Fibroblast of skin of left biceps (primary cell): Measurements from ENCODE around the gene LMNTD2.
A peak's percentile ranks its signal among the peaks of the same experiment; 100 is the strongest.
"Not testable (repeated sequence)": the region's sequence is repeated elsewhere in the genome, so short reads cannot be mapped to it uniquely, and the experiment has no call there.

ENCODE experiments used
- DNase-seq, 2 experiments: peaks; one replicate each; pipeline ENCODE4 v3.0.0-alpha.2; 2013; ENCODE audit warnings: low read depth in 2 of 2

Gene LMNTD2

DNA sequence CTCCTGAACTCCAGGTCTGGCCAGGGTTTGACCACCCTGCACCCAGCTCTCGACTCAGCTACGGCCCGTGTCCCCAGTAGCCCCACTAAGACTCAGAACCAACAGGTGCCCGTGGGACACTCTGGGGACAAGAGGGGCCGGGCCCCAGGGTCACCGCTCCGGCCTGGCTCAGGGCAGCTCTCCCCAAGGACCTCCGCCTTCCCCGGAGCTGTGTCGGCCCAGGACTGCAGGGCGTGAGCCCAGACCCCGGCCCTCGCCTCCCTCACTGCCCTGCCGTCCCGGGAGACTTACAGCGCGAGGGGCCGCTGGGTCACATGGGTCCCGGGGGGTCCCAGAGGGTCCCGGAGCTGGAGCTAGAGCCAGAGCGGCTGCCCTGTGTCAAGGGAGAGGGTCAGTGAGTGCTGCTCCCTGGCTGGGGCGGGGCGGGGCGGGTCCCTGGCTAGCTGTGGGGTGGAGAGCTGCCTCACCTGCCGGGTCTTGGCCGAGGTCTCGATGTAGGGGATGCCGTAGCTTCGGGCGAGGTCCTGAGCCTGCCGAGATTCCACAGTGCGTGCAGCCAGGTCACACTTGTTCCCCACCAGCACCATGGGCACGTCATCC, 27.5 kb downstream of the LMNTD2 start:
- no peak for DNase-seq

DNA sequence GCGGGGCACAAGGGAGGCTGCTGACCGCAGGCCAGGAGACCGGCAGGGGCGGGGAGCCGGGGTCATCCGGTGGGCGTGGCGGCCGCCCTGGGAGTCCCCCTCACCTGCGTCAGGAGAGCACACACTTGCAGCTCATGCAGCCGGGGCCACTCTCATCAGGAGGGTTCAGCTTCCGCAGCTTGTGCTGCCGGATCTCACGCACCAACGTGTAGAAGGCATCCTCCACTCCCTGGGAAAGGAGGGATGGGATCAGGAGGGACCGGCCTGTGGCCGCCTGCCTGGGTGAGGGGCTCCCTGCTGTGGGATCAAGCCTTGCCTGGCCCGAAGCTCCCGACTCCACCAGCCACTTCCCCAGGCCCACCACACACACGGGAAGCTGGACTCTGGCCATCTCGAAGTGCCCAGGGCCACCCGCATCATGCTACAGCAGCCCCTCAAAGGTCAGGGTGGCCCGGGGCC, 28.0 kb downstream of the LMNTD2 start:
- no peak for DNase-seq

DNA sequence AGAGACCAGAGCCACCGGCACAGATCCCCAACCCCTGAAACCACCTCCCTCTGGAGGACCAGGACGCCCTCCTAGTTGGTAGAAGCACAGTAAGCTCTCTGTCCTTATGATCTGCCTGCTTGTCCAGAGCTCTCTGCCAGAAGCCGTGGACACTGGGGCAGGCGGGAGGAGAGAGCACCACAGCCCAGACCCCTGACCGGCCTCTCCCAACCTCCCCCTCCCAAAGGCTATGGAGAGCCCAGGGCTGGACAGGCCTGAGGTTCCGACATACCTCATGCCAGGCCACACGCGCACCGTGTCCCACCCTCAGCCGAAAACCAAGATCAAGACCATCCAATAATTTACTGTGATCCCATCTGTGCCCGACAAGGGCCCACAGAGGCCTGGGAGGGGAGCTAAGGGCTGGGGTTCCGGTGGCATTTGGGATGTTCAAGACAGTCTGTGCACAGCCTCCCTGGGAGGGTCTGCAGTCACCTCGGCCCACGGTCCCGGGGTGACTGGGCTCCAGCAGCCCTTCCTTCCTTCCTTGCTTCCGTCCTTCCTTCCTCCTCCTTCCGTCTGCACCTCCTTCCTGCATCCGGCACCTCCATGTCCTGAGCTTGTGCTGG, 28.5 kb downstream of the LMNTD2 start:
- no peak for DNase-seq

DNA sequence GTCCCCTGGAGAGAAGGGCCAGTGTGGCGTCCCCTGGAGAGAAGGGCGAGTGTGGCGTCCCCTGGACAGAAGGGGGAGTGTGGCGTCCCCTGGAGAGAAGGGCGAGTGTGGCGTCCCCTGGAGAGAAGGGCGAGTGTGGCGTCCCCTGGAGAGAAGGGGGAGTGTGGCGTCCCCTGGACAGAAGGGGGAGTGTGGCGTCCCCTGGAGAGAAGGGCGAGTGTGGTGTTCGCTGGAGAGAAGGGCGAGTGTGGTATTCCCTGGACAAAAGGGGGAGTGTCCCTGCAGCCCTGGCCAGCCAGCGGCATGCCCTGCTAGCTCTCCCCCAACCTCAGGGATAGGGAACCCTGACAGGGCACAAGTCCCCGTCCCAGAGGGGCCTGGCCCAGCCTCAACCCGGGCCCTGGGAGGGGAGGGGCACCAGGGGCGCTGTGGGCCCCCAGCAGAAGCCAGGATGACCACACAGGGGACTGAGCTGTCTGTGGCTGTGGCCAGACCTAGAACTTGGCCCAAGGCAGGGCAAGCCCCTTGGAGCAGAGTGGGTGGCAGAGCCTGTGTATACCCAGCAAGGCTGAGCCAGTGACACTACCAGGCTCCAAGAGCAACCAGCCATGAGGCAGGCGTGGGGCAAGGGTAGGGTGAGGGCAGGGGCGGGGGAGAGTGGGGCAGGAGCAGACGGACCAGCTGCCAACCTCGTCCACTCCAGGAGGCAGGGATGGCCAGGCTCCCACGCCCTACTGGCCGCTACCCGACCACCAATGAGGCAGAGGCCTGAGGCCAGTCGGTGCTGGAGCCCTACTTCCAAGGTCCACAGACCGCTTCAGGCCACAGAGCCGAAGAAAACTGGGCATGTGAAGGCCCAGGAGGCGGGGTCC, 29.3 kb downstream of the LMNTD2 start:
- no peak for DNase-seq

DNA sequence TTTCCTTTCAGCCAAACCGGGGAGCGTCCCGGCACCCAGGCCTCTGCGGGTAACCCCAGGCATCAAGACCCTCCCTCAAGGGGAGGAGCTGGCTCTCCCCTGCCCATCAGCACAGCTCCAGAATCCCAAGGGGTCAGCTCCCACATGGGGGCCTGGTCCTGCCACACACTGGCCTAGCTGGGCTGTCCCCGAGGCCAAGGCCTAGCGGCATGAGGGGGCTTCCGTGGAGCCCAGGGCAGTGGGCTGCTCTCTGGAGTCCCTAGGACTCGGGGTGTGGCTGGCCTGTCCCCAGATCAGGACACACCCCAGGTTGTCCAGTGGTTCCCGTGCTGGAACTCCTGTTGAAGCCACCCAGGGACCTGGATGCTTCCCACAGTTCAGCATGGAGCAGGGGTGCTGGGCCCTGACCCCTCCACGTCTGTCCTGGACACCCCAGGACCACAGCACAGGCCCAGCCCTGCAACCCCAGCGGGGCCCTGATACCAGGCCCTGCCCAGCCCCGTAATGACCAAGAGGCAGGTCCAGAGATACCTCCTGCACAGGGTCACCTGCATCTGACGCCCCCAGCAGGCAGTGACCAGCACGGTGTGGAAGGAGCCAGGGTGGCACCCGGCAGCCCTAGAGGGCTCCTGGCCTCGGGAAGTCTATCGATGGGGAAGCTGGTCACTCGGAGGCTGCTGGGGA, 30.7 kb downstream of the LMNTD2 start:
- no peak for DNase-seq

DNA sequence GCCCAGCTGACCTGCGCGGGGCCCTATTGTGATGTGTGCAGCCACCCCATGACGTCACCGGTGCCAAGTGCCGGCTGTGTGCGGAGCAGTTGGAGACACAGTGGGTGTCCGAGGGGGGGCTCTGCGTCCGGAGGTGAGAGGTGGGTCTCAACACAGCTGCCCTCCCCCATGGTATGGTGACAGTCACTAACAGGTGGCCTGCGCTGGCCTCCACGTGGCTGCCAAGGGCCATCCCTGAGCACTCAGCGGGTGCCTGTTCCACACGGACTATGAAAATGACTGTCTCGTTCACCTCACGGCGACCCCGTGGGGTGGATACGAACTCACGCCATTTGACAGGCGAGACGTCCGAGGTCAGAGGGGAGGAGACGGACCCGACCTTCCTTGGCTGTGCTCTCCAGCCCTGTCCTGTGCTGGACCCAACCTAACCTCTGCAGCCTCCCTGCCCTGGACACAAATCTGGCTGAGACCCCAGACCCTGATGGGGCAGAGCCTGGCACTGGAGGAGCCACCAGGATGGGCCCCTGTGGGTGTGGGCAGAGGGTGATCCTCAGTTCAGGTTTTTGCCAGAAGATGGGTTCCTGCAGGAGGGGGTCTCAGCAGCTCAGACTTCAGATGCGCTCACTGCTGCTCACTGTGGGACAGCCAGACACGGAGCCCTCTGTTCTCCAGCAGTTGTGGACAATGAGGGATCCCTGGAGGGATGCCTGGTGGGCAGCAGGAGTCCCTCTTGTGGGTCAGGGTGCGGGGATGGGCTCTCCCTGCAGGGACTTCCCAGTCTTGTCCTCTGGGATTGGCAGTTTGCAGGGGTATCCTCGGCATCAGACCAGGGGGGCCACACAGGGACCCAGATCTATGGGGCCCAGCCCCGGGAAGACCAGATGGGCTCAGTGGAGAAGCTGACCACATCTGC, 31.5 kb downstream of the LMNTD2 start:
- no peak for DNase-seq

DNA sequence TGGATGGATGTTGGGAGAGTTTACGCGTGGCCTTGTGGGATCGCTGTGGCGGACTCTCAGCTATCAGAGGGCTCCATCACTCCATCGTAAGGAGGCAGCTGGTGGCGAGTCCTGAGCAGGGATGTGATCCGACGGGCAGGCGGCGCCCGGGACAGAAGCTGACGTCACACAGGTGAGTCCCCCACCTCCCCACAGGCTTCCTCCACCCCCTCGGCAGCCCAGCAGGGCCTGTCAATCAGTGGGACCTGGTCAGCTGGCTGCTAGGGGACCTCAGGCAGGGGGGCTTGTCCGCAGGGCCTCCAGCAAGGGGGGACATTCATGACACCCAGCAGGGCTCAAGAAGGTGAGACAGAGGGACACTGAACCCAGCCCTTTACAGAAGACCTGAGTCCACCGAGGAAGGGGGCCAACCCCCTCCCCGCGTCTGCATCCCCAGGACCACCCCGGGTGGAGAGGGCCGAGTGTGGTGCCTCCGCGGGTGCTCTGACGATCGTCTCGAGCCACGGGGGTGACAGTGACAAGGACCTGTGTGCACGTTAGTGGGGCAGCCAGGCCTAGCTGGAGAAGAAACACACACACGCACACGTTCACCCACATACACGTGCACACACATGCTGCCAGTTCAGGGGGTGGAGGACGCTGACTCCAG, 32.2 kb downstream of the LMNTD2 start:
- no peak for DNase-seq

DNA sequence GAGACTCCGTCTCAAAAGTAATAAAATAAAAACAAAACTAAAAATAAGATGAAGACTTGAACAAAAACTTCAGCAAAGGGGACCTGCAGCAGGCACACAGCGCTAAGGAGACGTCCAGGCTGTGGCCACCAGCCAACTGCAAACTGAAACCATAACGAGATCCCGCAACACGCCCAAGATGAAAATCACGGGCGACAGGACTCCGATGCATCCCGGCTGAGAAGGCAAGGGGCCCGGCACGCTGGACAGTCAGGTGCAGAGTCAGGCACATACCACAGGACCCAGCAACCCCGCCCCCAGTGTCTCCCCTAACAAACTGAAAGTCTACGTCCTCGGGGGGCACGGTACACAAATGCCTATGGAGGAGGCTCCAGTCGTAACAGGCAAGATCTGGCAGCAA, 34.3 kb downstream of the LMNTD2 start:
- no peak for DNase-seq

DNA sequence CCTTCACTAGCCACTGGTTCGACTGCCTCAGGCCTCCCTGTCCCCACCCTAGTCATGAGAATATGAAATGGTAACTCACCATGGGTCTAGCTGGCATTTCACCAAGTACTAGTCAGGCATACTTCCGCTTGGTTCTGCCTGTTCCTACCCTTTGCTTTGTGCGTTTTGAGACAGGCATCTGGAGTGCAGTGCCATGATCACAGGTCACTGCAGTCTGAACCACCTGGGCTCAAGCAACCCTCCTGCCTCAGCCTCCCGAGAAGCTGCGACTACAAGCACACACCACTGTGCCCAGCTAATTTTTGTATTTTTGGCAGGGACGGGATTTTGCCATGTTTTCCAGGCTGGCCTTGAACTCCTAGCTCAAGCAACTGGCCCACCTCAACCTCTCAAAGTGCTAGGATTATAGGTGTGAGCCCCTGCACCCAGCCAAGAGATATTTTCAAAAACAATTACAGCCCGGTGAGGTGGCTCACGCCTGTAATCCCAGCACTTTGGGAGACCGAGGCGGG, 39.3 kb downstream of the LMNTD2 start:
- no peak for DNase-seq

DNA sequence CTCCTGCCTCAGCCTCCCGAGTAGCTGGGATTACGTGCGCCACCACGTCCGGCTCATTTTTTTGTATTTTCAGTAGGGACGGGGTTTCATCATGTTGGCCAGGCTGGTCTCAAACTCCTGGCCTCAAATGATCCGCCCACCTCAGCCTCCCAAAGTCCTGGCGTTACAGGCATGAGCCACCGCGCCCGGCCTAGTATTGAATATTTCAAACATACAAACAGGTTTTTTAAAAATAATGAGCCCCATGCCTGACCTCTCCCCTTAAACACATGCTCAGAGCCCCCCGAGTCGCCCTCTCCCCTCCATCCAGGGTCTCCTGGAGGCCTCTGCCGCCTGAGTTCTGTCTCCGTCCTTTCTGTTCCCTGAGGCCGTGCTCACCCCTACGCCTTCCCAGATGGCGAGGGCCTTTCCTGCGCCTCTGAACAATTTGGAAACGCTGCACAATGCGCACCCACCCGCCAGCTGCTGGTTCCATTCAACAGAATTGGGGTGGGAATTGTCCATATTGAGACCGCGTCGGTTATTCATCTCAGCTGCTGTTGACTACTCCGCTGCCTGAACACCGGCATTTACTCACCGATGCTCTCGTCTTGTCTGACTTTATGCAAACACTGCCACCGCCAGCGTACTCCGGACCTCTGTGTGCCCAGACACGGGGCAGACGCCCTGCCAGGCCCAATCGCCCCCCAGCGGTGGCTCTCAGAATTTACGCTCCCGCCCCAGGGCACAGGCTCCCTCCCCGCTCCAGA, 39.9 kb downstream of the LMNTD2 start:
- no peak for DNase-seq

DNA sequence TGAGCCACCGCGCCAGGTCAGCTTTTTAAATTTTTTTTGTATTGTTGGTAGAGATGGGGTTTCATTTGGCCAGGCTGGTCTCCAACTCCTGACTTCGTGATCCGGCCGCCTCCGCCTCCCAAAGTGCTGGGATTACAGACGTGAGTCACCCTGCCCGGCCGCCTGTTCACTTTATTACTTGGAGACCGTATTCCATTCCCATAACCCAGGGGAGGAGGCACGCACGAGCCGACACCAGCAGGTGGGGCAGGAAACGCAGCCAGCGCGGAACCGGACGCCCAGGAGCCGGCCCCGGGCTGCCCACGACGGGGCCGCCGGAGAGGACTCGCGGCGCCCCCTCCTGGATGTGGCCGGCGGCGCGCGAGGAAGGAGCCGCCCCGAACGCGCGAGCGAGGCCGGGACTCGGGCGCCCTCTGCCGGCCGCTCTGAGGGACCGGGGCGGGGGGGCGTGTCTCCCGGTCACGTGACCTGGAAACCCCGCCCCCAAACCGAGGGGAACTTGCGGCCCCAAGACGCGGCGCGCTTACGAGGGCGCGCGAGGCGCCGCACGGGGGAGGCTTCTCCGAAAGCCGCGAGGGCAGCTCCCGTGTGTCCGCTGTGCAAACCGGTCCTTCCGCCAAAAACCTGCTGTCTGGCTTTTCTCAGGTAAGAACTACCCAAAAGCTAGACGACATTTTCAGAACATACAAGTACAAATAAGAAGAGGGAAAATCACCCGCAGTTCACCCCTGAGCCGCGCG, 41.9 kb downstream of the LMNTD2 start:
- DNase-seq, result peak; percentile 73 to 77

DNA sequence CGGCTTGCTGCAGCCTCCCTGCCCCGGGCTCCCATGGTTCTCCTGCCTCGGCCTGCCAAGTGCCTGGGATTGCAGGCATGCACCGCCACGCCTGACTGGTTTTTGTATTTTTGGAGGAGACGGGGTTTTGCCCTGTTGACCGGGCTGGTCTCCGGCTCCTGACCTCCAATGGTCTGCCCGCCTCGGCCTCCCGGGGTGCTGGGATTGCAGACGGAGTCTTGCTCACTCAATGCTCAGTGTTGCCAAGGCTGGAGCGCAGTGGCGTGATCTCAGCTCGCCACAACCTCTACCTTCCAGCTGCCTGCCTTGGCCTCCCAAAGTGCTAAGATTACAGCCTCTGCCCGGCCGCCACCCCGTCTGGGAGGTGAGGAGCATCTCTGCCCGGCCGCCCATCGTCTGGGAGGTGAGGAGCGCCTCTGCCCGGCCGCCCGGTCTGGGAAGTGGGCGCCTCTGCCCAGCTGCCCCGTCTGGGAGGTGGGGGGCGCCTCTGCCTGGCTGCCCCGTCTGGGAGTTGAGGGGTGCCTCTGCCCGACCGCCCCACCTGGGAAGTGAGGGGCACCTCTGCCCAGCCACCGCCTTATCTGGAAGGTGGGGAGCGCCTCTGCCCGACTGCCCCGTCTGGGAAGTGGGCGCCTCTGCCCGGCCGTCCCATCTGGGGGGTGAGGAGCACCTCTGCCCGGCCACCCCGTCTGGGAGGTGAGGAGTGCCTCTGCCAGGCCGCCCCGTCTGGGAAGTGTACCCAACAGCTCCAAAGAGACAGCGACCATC, 43.4 kb downstream of the LMNTD2 start:
- not testable (repeated sequence) for DNase-seq

DNA sequence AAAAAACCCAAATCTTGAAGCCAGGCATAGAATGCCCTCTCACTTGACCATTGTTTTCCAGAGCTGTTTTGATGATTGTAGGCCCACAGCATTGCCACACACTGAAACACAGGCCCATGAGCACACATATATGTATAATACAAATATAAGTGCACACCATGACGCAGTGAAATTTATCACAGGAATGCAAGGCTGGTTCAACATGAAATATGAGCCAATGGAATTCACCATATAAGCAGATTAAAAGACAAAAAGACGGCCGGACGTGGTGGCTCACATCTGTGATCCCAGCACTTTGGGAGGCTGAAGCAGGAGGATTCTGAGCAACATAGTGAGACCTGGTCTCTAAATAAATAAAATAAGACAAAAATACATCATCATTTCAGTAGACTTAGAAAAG, 44.1 kb downstream of the LMNTD2 start:
- DNase-seq, result no peak

DNA sequence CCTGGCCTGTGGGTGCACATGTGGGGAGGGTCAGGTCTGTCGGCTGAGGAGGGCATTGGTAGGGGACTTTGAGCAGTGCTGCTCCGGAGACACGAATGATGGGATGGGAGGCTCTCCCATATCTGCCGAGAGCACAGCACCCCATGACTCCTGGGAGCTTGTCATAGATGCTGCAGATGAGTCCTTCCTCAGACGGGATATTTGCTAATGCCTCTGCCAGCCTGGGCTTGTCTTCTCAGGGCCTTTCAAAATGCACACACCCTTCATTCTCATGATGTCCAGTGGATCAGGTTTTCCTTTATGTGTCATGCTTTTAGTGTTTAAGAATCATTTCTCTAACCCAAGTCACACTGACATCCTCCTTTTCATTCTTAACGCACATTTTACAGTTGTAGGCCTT, 45.4 kb downstream of the LMNTD2 start:
- DNase-seq, result no peak

DNA sequence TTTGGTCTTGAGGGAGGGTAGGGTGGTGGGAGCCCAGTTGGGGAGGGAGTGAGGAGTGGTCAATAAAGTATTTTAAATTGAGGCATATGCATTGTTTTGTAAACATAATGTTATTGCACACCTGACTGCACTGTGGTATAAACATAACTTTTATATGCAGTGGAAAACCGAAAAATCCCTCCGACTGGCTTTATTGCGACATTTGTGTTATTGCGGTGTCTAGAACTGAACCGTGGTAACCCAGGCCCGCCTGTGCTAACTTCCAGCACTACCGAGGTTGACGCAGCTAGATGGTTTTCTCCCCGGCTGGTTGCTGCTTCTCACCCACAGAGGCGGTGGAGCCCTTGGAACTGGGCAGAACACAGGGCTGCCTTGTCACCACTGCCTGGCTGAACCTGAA, 45.9 kb downstream of the LMNTD2 start:
- DNase-seq, result no peak

DNA sequence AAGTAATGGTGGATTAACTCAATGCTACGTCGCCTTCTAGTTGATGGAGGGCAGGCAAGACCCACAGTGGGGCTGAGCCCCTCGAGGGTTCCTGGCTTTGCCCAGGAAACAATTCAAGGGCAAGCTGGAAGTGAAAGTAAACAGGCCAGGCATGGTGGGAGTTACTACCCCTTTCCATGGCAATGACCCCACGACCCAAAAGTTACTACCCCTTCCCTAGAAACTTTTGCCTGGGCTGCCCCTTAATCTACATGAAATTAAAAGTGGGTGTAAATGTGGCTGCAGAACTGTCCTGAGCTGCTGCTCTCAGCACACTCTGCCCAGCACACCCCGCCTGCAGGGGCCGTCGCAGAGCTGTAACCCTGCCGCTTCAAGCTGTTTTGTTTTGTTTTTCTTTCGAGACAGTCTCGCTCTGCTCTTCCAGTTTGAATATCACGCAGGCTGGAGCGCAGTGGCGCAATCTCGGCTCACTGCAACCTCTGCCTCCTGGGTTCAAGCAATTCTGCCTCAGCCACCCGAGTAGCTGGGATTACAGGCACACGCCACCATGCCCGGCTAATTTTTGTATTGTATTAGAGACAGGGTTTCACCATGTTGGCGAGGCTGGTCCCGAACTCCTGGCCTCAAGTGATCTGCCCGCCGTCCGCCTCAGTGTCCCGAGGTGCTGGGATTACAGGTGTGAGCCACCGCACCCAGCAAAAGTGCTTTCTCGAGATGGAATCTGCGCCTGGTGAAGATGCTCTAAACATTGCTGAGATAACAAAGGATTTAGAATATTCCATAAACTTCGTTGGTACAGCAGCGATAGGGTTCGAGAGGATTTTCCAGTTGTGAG, 47.6 kb downstream of the LMNTD2 start:
- no peak for DNase-seq

DNA sequence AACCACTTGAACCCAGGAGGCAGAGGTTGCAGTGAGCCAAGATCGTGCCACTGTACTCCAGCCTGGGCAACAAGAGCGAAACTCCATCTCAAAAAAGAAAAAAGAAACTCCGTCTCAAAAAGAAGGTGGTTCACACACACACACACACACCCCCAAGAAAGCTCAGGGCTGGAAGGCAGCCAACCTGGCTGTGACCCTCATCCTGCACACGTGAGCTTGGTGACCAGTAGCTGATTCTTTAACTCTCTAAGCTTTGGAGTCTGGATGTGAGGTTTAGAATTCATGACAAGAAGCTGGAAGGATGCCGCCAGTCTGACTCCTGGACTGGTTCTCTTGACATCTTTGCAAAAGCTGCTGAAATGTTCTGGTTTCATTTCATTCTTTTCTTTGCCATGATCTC, 51.6 kb downstream of the LMNTD2 start:
- DNase-seq, result no peak
